Psoas muscle (tissue), 8 donors: ENCODE data around the gene BCL2L12. TPM values are rescaled to one million over a fixed set of nuclear protein-coding genes. Genes with fewer than 3 reads are reported as not detected.

ENCODE experiments used
- ATAC-seq, 4 donors: fragments of 200-7000 bp; cut with Tn5 transposase; one replicate each; pipeline ENCODE4 v1.9.1; 2020; ENCODE audit warnings: moderate library complexity in 3 of 4, mild to moderate bottlenecking in 2 of 4
- DNase-seq, 2 donors: peaks; one replicate each; pipeline ENCODE4 v3.0.0-alpha.2; 2020
- H3K27ac ChIP-seq: fragments of 200-600 bp; one replicate; pipeline ENCODE4 v1.8.0; 2022
- H3K27me3 ChIP-seq, 3 donors: fragments of 200-600 bp in 1 of 3; one replicate each; pipeline versions ENCODE4 v1.6.1 to v1.8.0; 2013 to 2022; ENCODE audit warnings: low read length in 2 of 3, mild to moderate bottlenecking in 2 of 3, moderate library complexity in 1 of 3; ENCODE audit not compliant: insufficient read depth in 3 of 3
- H3K36me3 ChIP-seq, 2 donors: fragments of 200-600 bp in 1 of 2; one replicate each; pipeline versions ENCODE4 v1.6.1 to v1.8.0; 2013 to 2022; ENCODE audit warnings: low read depth in 1 of 2, mild to moderate bottlenecking in 1 of 2, moderate library complexity in 1 of 2; ENCODE audit not compliant: insufficient read depth in 1 of 2
- H3K4me1 ChIP-seq: fragments of 200-600 bp; one replicate; pipeline ENCODE4 v1.8.0; 2022
- H3K4me3 ChIP-seq: fragments of 200-600 bp; one replicate; pipeline ENCODE4 v1.8.0; 2022; ENCODE audit warnings: mild to moderate bottlenecking
- H3K9me3 ChIP-seq: fragments of 200-600 bp; one replicate; pipeline ENCODE4 v1.8.0; 2022
- WGBS, 3 donors: extraction: QIAGEN DNeasy Blood & Tissue Kit; methylation state at CpG; one replicate each; pipeline versions ENCODE4 v1.1.6 to v1.1.7; 2013; 5-methylcytosine and 5-hydroxymethylcytosine counted together
- intact Hi-C, 2 donors: fragments of 100-400 bp; cut with DNase I; formaldehyde crosslinking; loops; one replicate each; pipeline versions ENCODE4 v1.11.0 to v1.14.2; 2022
- polyA plus RNA-seq, 3 donors: library from polyadenylated mRNA; stranded (reverse); fragments of 200-250 nt; gene quantifications; one replicate each; pipeline ENCODE4 v1.2.3, GENCODE V29; 2013
- total RNA-seq, 4 donors: library from RNA; stranded (reverse); fragmentation: NEBNext Ultra II Directional in 2 of 4; extraction: Animal tissue kit (Norgen Biotek cat#: 25700) in 2 of 4; gene quantifications; one replicate each; pipeline versions ENCODE4 v1.2.1 to v1.2.4, GENCODE V29; 2021 to 2023
- TF ChIP-seq, protein P1 (sequence below): fragments of 200-600 bp; IDR thresholded peaks from one replicate; pipeline ENCODE4 v1.8.0; 2022; ENCODE audit warnings: antibody characterized with exemption
- donor health status: healthy with polysubstance abuse.
- donor health status: DM: no; HTN: no; CAD: no; lungs with moderate emphysema.
- donor health status: Bipolar disorder and iron deficiency.
- donor health status: healthy.
- donor health status: DM: yes; HTN: yes; CAD: no.
- donor health status: DM: no; HTN: no; CAD: no.
- donor health status: DM: no; HTN: no; CAD: no.
- donor health status: DM: yes; HTN: yes; CAD: no.

BCL2L12 gene
- total and polyA plus RNA-seq, 7 donors = 13.0 to 42.7 (median 21.5) TPM

DNA sequence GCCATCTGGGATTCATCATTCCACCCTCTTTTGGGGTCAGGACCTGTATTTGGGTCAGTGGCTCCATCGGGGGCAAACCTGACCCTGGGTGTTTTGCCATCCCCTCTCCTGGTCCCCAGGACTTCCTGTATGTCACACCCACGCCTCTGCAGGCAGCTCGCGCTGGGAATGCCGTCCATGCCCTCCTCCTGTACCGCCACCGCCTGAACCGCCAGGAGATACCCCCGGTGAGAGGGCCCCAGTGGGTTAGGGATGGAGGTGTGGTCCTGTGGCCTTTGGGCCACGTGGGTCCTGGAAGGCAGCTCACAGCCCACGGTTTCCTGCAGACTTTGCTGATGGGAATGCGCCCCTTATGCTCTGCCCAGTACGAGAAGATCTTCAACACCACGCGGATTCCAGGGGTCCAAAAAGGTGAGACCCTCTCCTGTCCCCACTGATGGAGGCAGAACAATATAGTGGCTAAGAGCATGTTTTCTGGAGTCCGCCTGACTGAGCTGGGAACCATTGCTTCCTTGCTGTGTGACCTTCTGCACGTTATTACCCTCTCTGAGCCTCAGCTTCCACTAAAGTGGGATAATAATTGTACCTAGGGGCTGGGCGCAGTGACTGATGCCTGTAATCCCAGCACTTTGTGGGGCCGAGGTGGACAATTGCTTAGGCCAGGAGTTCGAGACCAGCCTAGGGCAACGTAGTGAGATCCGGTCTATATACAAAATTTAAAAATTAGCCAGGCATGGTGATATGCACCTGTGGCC is 39.3 kb downstream of the BCL2L12 start:
- TF ChIP-seq, protein P1, sequence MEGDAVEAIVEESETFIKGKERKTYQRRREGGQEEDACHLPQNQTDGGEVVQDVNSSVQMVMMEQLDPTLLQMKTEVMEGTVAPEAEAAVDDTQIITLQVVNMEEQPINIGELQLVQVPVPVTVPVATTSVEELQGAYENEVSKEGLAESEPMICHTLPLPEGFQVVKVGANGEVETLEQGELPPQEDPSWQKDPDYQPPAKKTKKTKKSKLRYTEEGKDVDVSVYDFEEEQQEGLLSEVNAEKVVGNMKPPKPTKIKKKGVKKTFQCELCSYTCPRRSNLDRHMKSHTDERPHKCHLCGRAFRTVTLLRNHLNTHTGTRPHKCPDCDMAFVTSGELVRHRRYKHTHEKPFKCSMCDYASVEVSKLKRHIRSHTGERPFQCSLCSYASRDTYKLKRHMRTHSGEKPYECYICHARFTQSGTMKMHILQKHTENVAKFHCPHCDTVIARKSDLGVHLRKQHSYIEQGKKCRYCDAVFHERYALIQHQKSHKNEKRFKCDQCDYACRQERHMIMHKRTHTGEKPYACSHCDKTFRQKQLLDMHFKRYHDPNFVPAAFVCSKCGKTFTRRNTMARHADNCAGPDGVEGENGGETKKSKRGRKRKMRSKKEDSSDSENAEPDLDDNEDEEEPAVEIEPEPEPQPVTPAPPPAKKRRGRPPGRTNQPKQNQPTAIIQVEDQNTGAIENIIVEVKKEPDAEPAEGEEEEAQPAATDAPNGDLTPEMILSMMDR = no peak
- WGBS, 3 donors = 86 to 88% (median 87%) methylated on average over 22 of the region's 22 CpGs

DNA sequence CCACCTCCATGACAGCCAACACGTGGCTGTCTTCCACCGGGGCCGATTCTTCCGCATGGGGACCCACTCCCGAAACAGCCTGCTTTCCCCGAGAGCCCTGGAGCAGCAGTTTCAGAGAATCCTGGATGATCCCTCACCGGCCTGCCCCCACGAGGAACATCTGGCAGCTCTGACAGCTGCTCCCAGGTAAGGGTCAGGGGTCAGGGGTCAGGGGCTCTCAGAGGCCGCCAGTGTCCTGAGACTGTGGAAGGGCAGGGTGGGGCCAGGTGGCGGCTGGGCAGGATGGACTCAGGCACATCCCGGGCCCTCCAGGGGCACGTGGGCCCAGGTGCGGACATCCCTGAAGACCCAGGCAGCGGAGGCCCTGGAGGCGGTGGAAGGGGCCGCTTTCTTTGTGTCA is 40.2 kb downstream of the BCL2L12 start:
- WGBS, 3 donors = 86 to 94% (median 90%) methylated on average over 16 of the region's 16 CpGs
- H3K9me3 ChIP-seq = no peaks in the 10 kb centered on the region
- TF ChIP-seq, protein P1 = no peak
- peaks cover 0 to 3% (median 0%) of the 10 kb centered on the region in 3 donors for H3K27me3 ChIP-seq
- intact Hi-C loops = no loop called here
- H3K4me1 ChIP-seq = no peaks in the 10 kb centered on the region
- DNase-seq (no peak), ATAC-seq (no peak)
- no peaks in the 10 kb centered on the region for H3K36me3 ChIP-seq
- H3K4me3 ChIP-seq = no peak overlapping the region
- H3K27ac ChIP-seq = no peak overlapping the region

More for the DNA sequence above, 39.3 kb downstream of the BCL2L12 start:
- no peaks in the 10 kb centered on the region for H3K27me3 ChIP-seq
- H3K27ac ChIP-seq = no peak overlapping the region
- H3K4me3 ChIP-seq = no peak overlapping the region
- ATAC-seq = no peak
- intact Hi-C loops = no loop called here
- no peaks in the 10 kb centered on the region for H3K4me1 ChIP-seq
- no peaks in the 10 kb centered on the region for H3K9me3 ChIP-seq
- no peaks in the 10 kb centered on the region for H3K36me3 ChIP-seq
- DNase-seq = no peak

DNA sequence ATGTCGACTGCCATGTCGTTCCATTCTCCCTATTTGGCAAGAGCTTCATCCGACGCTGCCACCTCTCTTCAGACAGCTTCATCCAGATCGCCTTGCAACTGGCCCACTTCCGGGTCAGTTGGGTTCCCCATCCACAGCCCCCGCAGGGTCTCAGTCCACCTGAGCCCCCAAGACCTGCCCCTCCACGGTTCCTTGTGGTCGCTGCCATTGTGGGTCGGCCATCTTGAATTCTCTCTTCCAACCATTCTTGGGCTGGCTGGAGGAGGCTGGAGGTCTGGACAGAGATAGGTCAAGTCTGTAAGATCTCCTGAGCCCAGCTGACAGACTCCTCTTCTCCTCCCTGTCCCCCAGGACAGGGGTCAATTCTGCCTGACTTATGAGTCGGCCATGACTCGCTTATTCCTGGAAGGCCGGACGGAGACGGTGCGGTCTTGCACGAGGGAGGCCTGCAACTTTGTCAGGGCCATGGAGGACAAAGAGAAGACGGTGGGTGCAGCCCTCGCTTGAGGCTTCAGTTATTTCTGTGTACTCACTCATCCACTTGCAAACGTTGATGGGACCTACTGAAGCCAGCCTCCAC is 44.7 kb downstream of the BCL2L12 start:
- ATAC-seq (no peak), DNase-seq (no peak)
- peaks cover 0 to 3% (median 0%) of the 10 kb centered on the region in 3 donors for H3K27me3 ChIP-seq
- no peaks in the 10 kb centered on the region for H3K4me1 ChIP-seq
- no peak overlapping the region for H3K27ac ChIP-seq
- no peaks in the 10 kb centered on the region for H3K36me3 ChIP-seq
- H3K9me3 ChIP-seq = no peaks in the 10 kb centered on the region
- TF ChIP-seq, protein P1 = no peak
- intact Hi-C loops = loop anchor here in 1 of 2 donors (10.0 kb wide), 1 partner anchor 94 kb away; no protein-coding TSS in a partner anchor
- 89 to 90% (median 89%) methylated on average over 20 of the region's 20 CpGs for WGBS, 3 donors
- H3K4me3 ChIP-seq = no peak overlapping the region

DNA sequence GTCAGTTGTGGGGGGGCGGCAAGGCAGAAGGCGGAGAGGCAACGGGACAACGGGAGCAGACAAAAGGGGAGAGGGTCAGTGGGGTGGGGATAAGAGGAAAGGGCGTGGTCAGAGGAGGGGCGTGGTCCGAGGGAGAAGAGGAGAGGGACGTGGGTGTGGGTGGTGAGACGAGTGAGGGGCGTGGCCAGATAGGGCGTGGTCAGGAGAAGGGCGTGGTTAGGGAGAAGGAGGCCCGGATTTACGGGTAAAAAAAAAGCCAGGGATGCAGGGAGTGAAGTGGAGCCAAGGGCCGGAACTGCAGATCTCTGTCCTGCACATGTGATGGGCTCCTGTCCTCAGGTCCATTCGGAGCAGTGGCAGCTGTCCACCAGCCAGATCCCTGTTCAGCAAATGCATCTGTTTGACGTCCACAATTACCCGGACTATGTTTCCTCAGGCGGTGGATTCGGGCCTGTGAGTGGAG is 46.7 kb downstream of the BCL2L12 start:
- Histone ChIP-seq H3K27me3 (peaks cover 0 to 3% (median 0%) of the 10 kb centered on the region in 3 donors), H3K36me3 (no peaks in the 10 kb centered on the region), H3K9me3 (no peaks in the 10 kb centered on the region), H3K4me3 (no peak overlapping the region), H3K27ac (no peak overlapping the region), H3K4me1 (no peaks in the 10 kb centered on the region)
- WGBS, 3 donors = 34 to 46% (median 37%) methylated on average over 19 to 20 of the region's 20 CpGs
- intact Hi-C loops = loop anchor here in 1 of 2 donors (10.0 kb wide), 1 partner anchor 92 kb away; no protein-coding TSS in a partner anchor
- DNase-seq (peak in 1 of 2 donors; percentile 66), ATAC-seq (peak in 2 of 4 donors; percentile 39 to 50)
- TF ChIP-seq, protein P1 = no peak
